Measurements from ENCODE around the gene AKR1E2.

DNA sequence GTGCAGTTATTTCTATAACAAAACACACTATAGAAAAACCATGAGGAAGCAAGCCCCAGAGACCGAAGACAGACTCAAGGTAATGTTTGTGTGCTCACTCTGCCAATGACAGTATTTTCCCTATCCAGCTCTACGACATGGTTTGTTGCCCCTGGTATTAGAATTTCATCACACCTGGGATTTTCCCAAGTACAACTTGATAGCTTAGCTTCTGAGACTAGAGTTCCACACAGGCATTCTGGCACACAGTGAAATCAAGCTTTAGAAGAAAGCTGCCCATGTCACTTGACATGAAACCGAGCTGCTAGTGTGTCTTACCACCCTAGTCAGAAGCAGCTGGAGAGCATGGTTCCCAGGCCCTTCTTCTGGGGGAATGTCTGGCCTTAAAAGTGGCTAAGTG is 44.1 kb upstream of the AKR1E2 start:
- TF ChIP-seq POLR2A (IDR thresholded peaks at IDR 0.05; ENCODE audit: low read length) (no peak), GATA1 (IDR thresholded peaks at IDR 0.05; ENCODE audit: low read depth, low read length) (no peak)

All from erythroblast (primary cell).